Left ventricle myocardium superior (tissue), 1 donor: Measurements from ENCODE around the gene F2RL3. TPM values are rescaled to one million over a fixed set of nuclear protein-coding genes. Genes with fewer than 3 reads are reported as not detected.
A peak's percentile ranks its signal among the peaks of the same experiment; 100 is the strongest.

Source experiments
- ATAC-seq: fragments of 200-7000 bp; cut with Tn5 transposase; one replicate; pipeline ENCODE4 v1.9.1; 2020; ENCODE audit warnings: mild to moderate bottlenecking, moderate library complexity
- DNase-seq: peaks from one replicate; pipeline ENCODE4 v3.0.0-alpha.2; 2020
- intact Hi-C: fragments of 100-400 bp; cut with micrococcal nuclease; formaldehyde crosslinking; loops from one replicate; pipeline ENCODE4 v1.11.0; 2022
- total RNA-seq: library from RNA; stranded (reverse); fragmentation: NEBNext Ultra II Directional; extraction: Animal tissue kit (Norgen Biotek cat#: 25700); gene quantifications from one replicate; pipeline ENCODE4 v1.2.1, GENCODE V29; 2021
- donor health status: DM: no; HTN: yes; CAD: no; lungs with severe emphysema.

The F2RL3 gene
- total RNA-seq, 1 donor from 2014 or later, result 0.30 TPM

- ATAC-seq, result no peak
- intact Hi-C loops, result no loop called here
- no peak for DNase-seq
These were observed 3.0 kb downstream of the F2RL3 start for GRCh38 chr19:16891696-16892382.

GRCh38 chr19:16892436-16892835 lies 3.6 kb downstream of the F2RL3 start:
- intact Hi-C loops, result no loop called here

GRCh38 chr19:16892868-16893685 lies 4.3 kb downstream of the F2RL3 start:
- intact Hi-C loops, result no loop called here
- ATAC-seq (no peak), DNase-seq (no peak)

More at GRCh38 chr19:16892436-16892835, 3.6 kb downstream of the F2RL3 start:
- ATAC-seq (no peak), DNase-seq (no peak)

GRCh38 chr19:16893686-16893989 lies 4.8 kb downstream of the F2RL3 start:
- ATAC-seq, result no peak
- intact Hi-C loops, result no loop called here
- peak; percentile 52 for DNase-seq

GRCh38 chr19:16894080-16894479 lies 5.3 kb downstream of the F2RL3 start:
- no peak for ATAC-seq
- intact Hi-C loops, result no loop called here
- DNase-seq, result no peak

GRCh38 chr19:16895467-16896145 lies 6.8 kb downstream of the F2RL3 start:
- intact Hi-C loops, result no loop called here
- DNase-seq, result peak; percentile 52
- ATAC-seq, result no peak

GRCh38 chr19:16896146-16897028 lies 7.6 kb downstream of the F2RL3 start:
- intact Hi-C loops, result no loop called here
- ATAC-seq (no peak), DNase-seq (peak; percentile 49)

GRCh38 chr19:16897029-16897855 lies 8.4 kb downstream of the F2RL3 start:
- intact Hi-C loops, result no loop called here
- peak; percentile 92 for ATAC-seq
- DNase-seq, result peak; percentile 94

- ATAC-seq (peak; percentile 22), DNase-seq (no peak)
- intact Hi-C loops, result no loop called here
These were observed 9.0 kb downstream of the F2RL3 start for GRCh38 chr19:16897856-16898161.

- no peak for ATAC-seq
- intact Hi-C loops, result no loop called here
- no peak for DNase-seq
These were observed 9.7 kb downstream of the F2RL3 start for GRCh38 chr19:16898361-16899015.

GRCh38 chr19:16899566-16900075 lies 10.8 kb downstream of the F2RL3 start:
- intact Hi-C loops, result no loop called here
- ATAC-seq (no peak), DNase-seq (peak; percentile 61)

- intact Hi-C loops, result no loop called here
- no peak for ATAC-seq
- no peak for DNase-seq
These were observed 12.8 kb downstream of the F2RL3 start for GRCh38 chr19:16901491-16902175.

GRCh38 chr19:16902545-16902944 lies 13.7 kb downstream of the F2RL3 start:
- ATAC-seq (no peak), DNase-seq (no peak)
- intact Hi-C loops, result no loop called here

- intact Hi-C loops, result no loop called here
- no peak for DNase-seq
- ATAC-seq, result no peak
These were observed 14.5 kb downstream of the F2RL3 start for GRCh38 chr19:16903347-16903746.

GRCh38 chr19:16904599-16904998 lies 15.8 kb downstream of the F2RL3 start:
- ATAC-seq (no peak), DNase-seq (no peak)
- intact Hi-C loops, result no loop called here

- no peak for DNase-seq
- intact Hi-C loops, result no loop called here
- no peak for ATAC-seq
These were observed 20.0 kb downstream of the F2RL3 start for GRCh38 chr19:16908759-16909158.

GRCh38 chr19:16911046-16911445 lies 22.2 kb downstream of the F2RL3 start:
- DNase-seq, result no peak
- no peak for ATAC-seq
- intact Hi-C loops, result no loop called here
